ENCODE data around the gene CHST12.

- no peak for TF ChIP-seq CTCF (conservative IDR thresholded peaks at IDR 0.05; ENCODE audit: low read length)
- TF ChIP-seq EZH2phosphoT487 (IDR thresholded peaks at IDR 0.05; ENCODE audit: borderline replicate concordance, low read depth, low read length), result no peak
These were observed 49.5 kb upstream of the CHST12 start for GRCh38 chr7:2353936-2354185.
